HepG2 (cell line): ENCODE results near the gene STX4. TPM values are rescaled to one million over a fixed set of nuclear protein-coding genes. Genes with fewer than 3 reads are reported as not detected.

ENCODE experiments used
- AGO2 ChIP-seq: fragments of 200-400 bp; formaldehyde crosslinking; optimal IDR thresholded peaks from 2 replicates; pipeline ENCODE3; 2017; ENCODE audit warnings: mild to moderate bottlenecking, low read depth, low read length, moderate library complexity
- ATAD3A ChIP-seq: sonication (generic); formaldehyde crosslinking; IDR thresholded peaks from 2 replicates; pipeline ENCODE4 v1.4.0; 2020; ENCODE audit warnings: missing genetic modification reagents
- BHLHE40 ChIP-seq: IDR thresholded peaks from 2 replicates; pipeline ENCODE4 v1.6.1; 2011; ENCODE audit warnings: low read length, improper control_type of control experiment
- BRD4 ChIP-seq: sonication (generic); formaldehyde crosslinking; IDR thresholded peaks from 2 replicates; pipeline ENCODE4 v1.4.0; 2020; ENCODE audit warnings: missing genetic modification reagents
- CENPBD1 ChIP-seq: sonication (generic); formaldehyde crosslinking; IDR thresholded peaks from 2 replicates; pipeline ENCODE4 v1.8.0; 2022; ENCODE audit warnings: missing genetic modification reagents, low read depth, mild to moderate bottlenecking, borderline replicate concordance
- CTCF ChIP-seq: sonication (generic); formaldehyde crosslinking; IDR thresholded peaks from 2 replicates; pipeline ENCODE4 v1.5.0; 2020; ENCODE audit warnings: mild to moderate bottlenecking, missing genetic modification reagents, moderate library complexity
- DZIP1 ChIP-seq: sonication (generic); formaldehyde crosslinking; IDR thresholded peaks from 2 replicates; pipeline ENCODE4 v1.5.0; 2020; ENCODE audit warnings: mild to moderate bottlenecking, missing genetic modification reagents
- FOXA3 ChIP-seq: IDR thresholded peaks from 2 replicates; pipeline ENCODE4 v1.6.1; 2016; ENCODE audit warnings: missing genetic modification reagents, missing compliant biosample characterization
- HDAC1 ChIP-seq: sonication (generic); formaldehyde crosslinking; IDR thresholded peaks from 2 replicates; pipeline ENCODE4 v1.5.1; 2020; ENCODE audit warnings: mild to moderate bottlenecking, missing genetic modification reagents
- HOMEZ ChIP-seq: IDR thresholded peaks from 2 replicates; pipeline ENCODE4 v1.6.1; 2016; ENCODE audit warnings: low read depth
- ISL2 ChIP-seq: sonication (generic); formaldehyde crosslinking; IDR thresholded peaks from 2 replicates; pipeline ENCODE4 v1.5.0; 2020; ENCODE audit warnings: missing genetic modification reagents
- JUND ChIP-seq: sonication (generic); formaldehyde crosslinking; IDR thresholded peaks from 2 replicates; pipeline ENCODE4 v1.8.0; 2022; ENCODE audit warnings: mild to moderate bottlenecking, missing genetic modification reagents
- KAT7 ChIP-seq: IDR thresholded peaks from 2 replicates; pipeline ENCODE4 v1.6.1; 2018; ENCODE audit warnings: borderline replicate concordance, missing compliant biosample characterization
- NRL ChIP-seq: sonication (generic); formaldehyde crosslinking; IDR thresholded peaks from 2 replicates; pipeline ENCODE4 v1.5.0; 2020; ENCODE audit warnings: missing genetic modification reagents, mild to moderate bottlenecking, moderate library complexity, borderline replicate concordance
- SCMH1 ChIP-seq: sonication (generic); formaldehyde crosslinking; IDR thresholded peaks from 2 replicates; pipeline ENCODE4 v1.9.0; 2021; ENCODE audit warnings: missing genetic modification reagents, mild to moderate bottlenecking, borderline replicate concordance
- SMAD1 ChIP-seq: sonication (generic); formaldehyde crosslinking; IDR thresholded peaks from 2 replicates; pipeline ENCODE4 v1.4.0; 2020; ENCODE audit warnings: missing genetic modification reagents, low read depth, mild to moderate bottlenecking, borderline replicate concordance
- ZNF207 ChIP-seq: fragments of 450-650 bp; IDR thresholded peaks from 2 replicates; pipeline ENCODE4 v1.6.1; 2016; ENCODE audit warnings: antibody characterized with exemption, borderline replicate concordance
- ZNF607 ChIP-seq: sonication (generic); formaldehyde crosslinking; IDR thresholded peaks from 2 replicates; pipeline ENCODE4 v1.5.1; 2020; ENCODE audit warnings: missing genetic modification reagents, mild to moderate bottlenecking, borderline replicate concordance
- ZNF703 ChIP-seq: sonication (generic); formaldehyde crosslinking; IDR thresholded peaks from 2 replicates; pipeline ENCODE4 v1.5.1; 2020; ENCODE audit warnings: missing genetic modification reagents, mild to moderate bottlenecking, moderate library complexity, borderline replicate concordance
- ZNF75D ChIP-seq: sonication (generic); formaldehyde crosslinking; IDR thresholded peaks from 2 replicates; pipeline ENCODE4 v1.8.1; 2023; ENCODE audit warnings: missing genetic modification reagents, mild to moderate bottlenecking, borderline replicate concordance
- ZNF776 ChIP-seq: sonication (generic); formaldehyde crosslinking; IDR thresholded peaks from 2 replicates; pipeline ENCODE4 v1.4.0; 2020; ENCODE audit warnings: mild to moderate bottlenecking, missing genetic modification reagents
- ZSCAN25 ChIP-seq: sonication (generic); formaldehyde crosslinking; IDR thresholded peaks from 2 replicates; pipeline ENCODE4 v1.8.0; 2022; ENCODE audit warnings: mild to moderate bottlenecking, missing genetic modification reagents
- ZSCAN31 ChIP-seq: sonication (generic); formaldehyde crosslinking; IDR thresholded peaks from 2 replicates; pipeline ENCODE4 v1.5.0; 2020; ENCODE audit warnings: low read depth, mild to moderate bottlenecking, missing genetic modification reagents
- polyA plus RNA-seq, 8 experiments: library from polyadenylated mRNA; depleted of rRNA in 3 of 8; stranded (reverse) in 7 of 8; unstranded in 1 of 8; fragments of >200 nt; fragmentation: Illumina TruSeq in 4 of 8; extraction: Trizol in 4 of 8; gene quantifications; 2 replicates each; pipeline versions ENCODE4 v1.2.1 to v1.2.3, GENCODE V29; 2011 to 2016; ENCODE audit warnings: low read depth in 4 of 8, missing spikeins in 1 of 8, mixed read lengths in 1 of 8; ENCODE audit not compliant: insufficient read depth in 1 of 8
- total RNA-seq, 5 experiments: library from RNA; depleted of rRNA; stranded (reverse); fragments of >200 nt; fragmentation: Illumina TruSeq; extraction: Trizol; gene quantifications; 2 replicates each; pipeline ENCODE4 v1.2.3, GENCODE V29; 2016; ENCODE audit warnings: low read depth in 1 of 5

Gene STX4
- total and polyA plus RNA-seq, 2 of the 13 experiments (the other 11 are each of a cell fraction or from before 2014, with no cell fraction given), result 29.2 to 34.6 TPM

GRCh38 chr16:31073142-31073969 lies 40.0 kb downstream of the STX4 start (continued):
- TF ChIP-seq ZSCAN31 (CRISPR knock-in tag) (peak; percentile 69; the same call in 1 of the 2 replicates), ZNF607 (CRISPR knock-in tag) (no peak), AGO2 (peak; percentile 72), ZNF75D (CRISPR knock-in tag) (no peak), ZNF207 (no peak), ZSCAN25 (CRISPR knock-in tag) (peak; percentile 60; the same call in 1 of the 2 replicates), HDAC1 (CRISPR knock-in tag) (peak; percentile 62; the same call in 1 of the 2 replicates), BHLHE40 (peak; percentile 25; the same call in 1 of the 2 replicates), CENPBD1 (CRISPR knock-in tag) (no peak; the same call in 1 of the 2 replicates), HOMEZ (no peak), FOXA3 (CRISPR knock-in tag) (peak; percentile 34; the same call in 1 of the 2 replicates), ZNF703 (CRISPR knock-in tag) (no peak), DZIP1 (CRISPR knock-in tag) (no peak; the same call in none of the 2 replicates), KAT7 (CRISPR knock-in tag) (peak; percentile 73; the same call in 1 of the 2 replicates), NRL (no peak), ZNF776 (CRISPR knock-in tag) (peak; percentile 56), BRD4 (CRISPR knock-in tag) (peak; percentile 71; the same call in 1 of the 2 replicates), ATAD3A (CRISPR knock-in tag) (peak; percentile 63; the same call in 1 of the 2 replicates), CTCF (no peak), JUND (CRISPR knock-in tag) (peak; percentile 35; the same call in 1 of the 2 replicates), SMAD1 (CRISPR knock-in tag) (no peak; the same call in 1 of the 2 replicates), SCMH1 (CRISPR knock-in tag) (no peak), ISL2 (CRISPR knock-in tag) (peak; percentile 80)
